Muscle of back (tissue), 13 donors: ENCODE data around the gene AKR1A1. TPM values are rescaled to one million over a fixed set of nuclear protein-coding genes. Genes with fewer than 3 reads are reported as not detected.
"Not testable (repeated sequence)": the region's sequence is repeated elsewhere in the genome, so short reads cannot be mapped to it uniquely, and the experiment has no call there.

Experiments
- DNase-seq, 3 donors: peaks; one replicate each; pipeline versions ENCODE4 v3.0.0 to v3.0.0-alpha.2; 2013
- long read RNA-seq, 9 donors: transcript quantifications; one replicate each; lab custom pipeline, GENCODE V29; 2026
- polyA plus RNA-seq, 10 donors: library from polyadenylated mRNA; unstranded; fragments of 120-200 nt; gene quantifications; one replicate each; pipeline ENCODE4 v1.2.1, GENCODE V29; 2013; ENCODE audit not compliant: insufficient read length in 10 of 10

AKR1A1 gene
- polyA plus RNA-seq: 100 to 1,000 TPM in 2 of 10 donors, 10 to 100 TPM in 8; 75.4 to 111 (median 85.9) TPM
- long read RNA-seq, donor 1, transcript AKR1A1-201 (9 exons, 1,166 nt): major isoform, 15 of 48 reads
- long read RNA-seq, donor 1, transcript AKR1A1-214 (10 exons, 1,360 nt): minor isoform, 7 of 48 reads
- long read RNA-seq, donor 1, partial matches to known transcripts: 16 of 48 reads
- long read RNA-seq, donor 1, other reads (novel, unspliced or antisense): 0 of 48 reads
- long read RNA-seq, donor 2, transcript AKR1A1-214 (10 exons, 1,360 nt): major isoform, 5 of 32 reads
- long read RNA-seq, donor 2, partial matches to known transcripts: 13 of 32 reads
- long read RNA-seq, donor 2, other reads (novel, unspliced or antisense): 0 of 32 reads
- long read RNA-seq, donor 3: 0 reads
- long read RNA-seq, donor 4, transcript AKR1A1-202 (10 exons, 1,818 nt): minor isoform, 5 of 37 reads
- long read RNA-seq, donor 4, transcript AKR1A1-205 (4 exons, 948 nt): minor isoform, 5 of 37 reads
- long read RNA-seq, donor 4, transcript AKR1A1-201 (9 exons, 1,166 nt): major isoform, 7 of 37 reads
- long read RNA-seq, donor 4, partial matches to known transcripts: 17 of 37 reads
- long read RNA-seq, donor 4, other reads (novel, unspliced or antisense): 0 of 37 reads
- long read RNA-seq, donor 5, transcript AKR1A1-202 (10 exons, 1,818 nt): minor isoform, 6 of 44 reads
- long read RNA-seq, donor 5, transcript AKR1A1-201 (9 exons, 1,166 nt): major isoform, 14 of 44 reads
- long read RNA-seq, donor 5, partial matches to known transcripts: 12 of 44 reads
- long read RNA-seq, donor 5, other reads (novel, unspliced or antisense): 0 of 44 reads
- long read RNA-seq, donor 6, transcript AKR1A1-202 (10 exons, 1,818 nt): minor isoform, 7 of 64 reads
- long read RNA-seq, donor 6, transcript AKR1A1-205 (4 exons, 948 nt): minor isoform, 9 of 64 reads
- long read RNA-seq, donor 6, transcript AKR1A1-201 (9 exons, 1,166 nt): major isoform, 19 of 64 reads
- long read RNA-seq, donor 6, transcript AKR1A1-206 (3 exons, 630 nt): minor isoform, 6 of 64 reads
- long read RNA-seq, donor 6, partial matches to known transcripts: 19 of 64 reads
- long read RNA-seq, donor 6, other reads (novel, unspliced or antisense): 0 of 64 reads
- long read RNA-seq, donor 7, transcript AKR1A1-201 (9 exons, 1,166 nt): major isoform, 11 of 45 reads
- long read RNA-seq, donor 7, partial matches to known transcripts: 21 of 45 reads
- long read RNA-seq, donor 7, other reads (novel, unspliced or antisense): 0 of 45 reads
- long read RNA-seq, donor 8, transcript AKR1A1-201 (9 exons, 1,166 nt): major isoform, 10 of 47 reads
- long read RNA-seq, donor 8, transcript AKR1A1-206 (3 exons, 630 nt): minor isoform, 5 of 47 reads
- long read RNA-seq, donor 8, transcript AKR1A1-202 (10 exons, 1,818 nt): minor isoform, 6 of 47 reads
- long read RNA-seq, donor 8, partial matches to known transcripts: 18 of 47 reads
- long read RNA-seq, donor 8, other reads (novel, unspliced or antisense): 0 of 47 reads
- long read RNA-seq, donor 9, partial matches to known transcripts: 0 of 9 reads
- long read RNA-seq, donor 9, other reads (novel, unspliced or antisense): 0 of 9 reads

GRCh38 chr1:45550401-45551351 is at the start of gene AKR1A1:
TSS of gene AKR1A1 (plus strand) at chr1:45550826. CDS start at chr1:45561795, 10,969 bp downstream.
- peak; percentile 88 to 98 (median 93) for DNase-seq

DNA sequence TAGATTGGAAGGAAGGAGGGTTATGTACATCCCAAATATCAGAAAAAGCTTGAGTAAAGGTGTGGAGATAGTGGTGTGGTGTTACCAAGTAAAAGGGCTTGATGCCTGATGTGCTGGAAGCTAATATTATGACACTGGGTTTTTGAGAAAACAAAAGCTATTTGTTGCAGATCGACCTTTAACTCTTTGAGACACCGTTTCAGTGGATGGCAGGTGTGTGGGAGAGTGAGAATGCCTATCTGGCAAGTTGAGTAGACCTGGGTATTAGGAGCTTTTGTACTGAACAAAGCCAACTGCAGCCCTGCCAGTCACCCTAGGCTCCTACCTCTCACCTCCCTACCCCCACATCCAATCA is 49.1 kb upstream of the AKR1A1 start:
- no peak for DNase-seq

GRCh38 chr1:45503462-45504360 is 46.9 kb upstream of the AKR1A1 start:
- DNase-seq: no peak

GRCh38 chr1:45507195-45507594 is 43.4 kb upstream of the AKR1A1 start:
- no peak for DNase-seq

GRCh38 chr1:45507893-45508292 is 42.7 kb upstream of the AKR1A1 start:
- no peak for DNase-seq

DNA sequence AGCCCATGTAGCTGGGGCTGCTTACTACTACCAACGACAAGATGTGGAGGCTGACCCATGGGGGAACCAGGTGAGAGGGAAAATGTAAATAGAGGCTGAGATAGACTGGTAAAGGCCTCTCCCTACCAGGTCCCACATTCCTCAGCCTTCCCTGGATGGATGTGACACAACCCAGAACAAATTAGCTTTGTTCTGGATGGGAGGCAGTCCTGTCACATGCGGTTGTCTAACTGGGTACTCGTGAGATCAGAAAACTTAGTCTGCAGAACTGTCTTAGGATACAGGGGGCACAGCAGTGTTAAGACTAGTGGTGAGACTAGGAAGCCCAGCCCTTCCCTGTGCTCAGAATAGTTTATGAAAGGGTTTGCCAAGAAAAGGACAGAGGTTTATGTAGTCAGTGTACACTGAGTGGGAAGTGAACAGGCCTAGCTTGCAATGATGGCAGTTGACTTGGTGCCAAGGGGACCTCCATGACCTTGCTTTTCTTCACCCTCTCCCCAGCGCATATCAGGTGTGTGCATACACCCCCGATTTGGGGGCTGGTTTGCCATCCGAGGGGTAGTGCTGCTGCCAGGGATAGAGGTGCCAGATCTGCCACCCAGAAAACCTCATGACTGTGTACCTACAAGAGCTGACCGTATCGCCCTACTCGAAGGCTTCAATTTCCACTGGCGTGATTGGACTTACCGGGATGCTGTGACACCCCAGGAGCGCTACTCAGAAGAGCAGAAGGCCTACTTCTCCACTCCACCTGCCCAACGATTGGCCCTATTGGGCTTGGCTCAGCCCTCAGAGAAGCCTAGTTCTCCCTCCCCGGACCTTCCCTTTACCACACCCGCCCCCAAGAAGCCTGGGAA is 42.1 kb upstream of the AKR1A1 start:
- no peak for DNase-seq

GRCh38 chr1:45510036-45510971 is 40.3 kb upstream of the AKR1A1 start:
- no peak for DNase-seq

DNA sequence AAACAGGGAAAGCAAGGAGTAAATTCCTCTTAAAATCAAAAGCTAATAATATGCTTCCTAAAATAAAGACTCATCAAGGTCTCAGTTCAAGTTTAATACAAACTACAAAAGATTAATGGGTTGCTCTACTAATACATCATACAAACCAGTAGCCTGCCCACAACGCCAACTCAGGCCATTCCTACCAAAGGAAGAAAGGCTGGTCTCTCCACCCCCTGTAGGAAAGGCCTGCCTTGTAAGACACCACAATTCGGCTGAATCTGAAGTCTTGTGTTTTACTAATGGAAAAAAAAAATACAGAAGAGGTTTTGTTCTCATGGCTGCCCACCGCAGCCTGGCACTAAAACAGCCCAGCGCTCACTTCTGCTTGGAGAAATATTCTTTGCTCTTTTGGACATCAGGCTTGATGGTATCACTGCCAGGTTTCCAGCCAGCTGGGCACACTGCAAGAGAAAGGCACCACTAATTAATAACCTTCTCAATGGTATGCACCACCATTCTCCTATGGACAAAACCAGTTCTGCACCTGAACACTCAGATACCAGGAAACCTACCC is 39.6 kb upstream of the AKR1A1 start:
- no peak for DNase-seq

GRCh38 chr1:45512641-45513054 is 38.0 kb upstream of the AKR1A1 start:
- DNase-seq: peak; percentile 37 to 67 (median 61)

DNA sequence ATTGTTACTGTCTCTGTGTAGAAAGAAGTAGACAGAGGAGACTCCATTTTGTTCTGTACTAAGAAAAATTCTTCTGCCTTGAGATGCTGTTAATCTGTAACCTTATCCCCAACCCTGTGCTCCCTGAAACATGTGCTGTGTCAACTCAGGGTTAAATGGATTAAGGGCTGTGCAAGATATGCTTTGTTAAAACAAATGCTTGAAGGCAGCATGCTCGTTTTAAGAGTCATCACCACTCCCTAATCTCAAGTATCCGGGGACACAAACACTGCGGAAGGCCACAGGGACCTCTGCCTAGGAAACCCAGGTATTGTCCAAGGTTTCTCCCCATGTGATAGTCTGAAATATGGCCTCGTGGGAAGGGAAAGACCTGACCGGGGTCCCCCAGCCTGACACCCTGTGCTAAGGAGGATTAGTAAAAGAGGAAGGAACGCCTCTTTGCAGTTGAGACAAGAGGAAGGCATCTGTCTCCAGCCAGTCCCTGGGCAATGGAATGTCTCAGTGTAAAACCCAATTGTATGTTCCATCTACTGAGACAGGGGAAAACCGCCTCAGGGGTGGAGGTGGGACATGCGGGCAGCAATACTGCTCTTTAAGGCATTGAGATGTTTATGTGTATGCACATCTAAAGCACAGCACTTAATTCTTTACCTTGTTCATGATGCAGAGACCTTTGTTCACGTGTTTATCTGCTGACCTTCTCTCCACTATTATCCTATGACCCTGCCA is 36.9 kb upstream of the AKR1A1 start:
- DNase-seq: not testable (repeated sequence)

- DNase-seq: no peak
These were observed 34.6 kb upstream of the AKR1A1 start for GRCh38 chr1:45516036-45516435.

DNA sequence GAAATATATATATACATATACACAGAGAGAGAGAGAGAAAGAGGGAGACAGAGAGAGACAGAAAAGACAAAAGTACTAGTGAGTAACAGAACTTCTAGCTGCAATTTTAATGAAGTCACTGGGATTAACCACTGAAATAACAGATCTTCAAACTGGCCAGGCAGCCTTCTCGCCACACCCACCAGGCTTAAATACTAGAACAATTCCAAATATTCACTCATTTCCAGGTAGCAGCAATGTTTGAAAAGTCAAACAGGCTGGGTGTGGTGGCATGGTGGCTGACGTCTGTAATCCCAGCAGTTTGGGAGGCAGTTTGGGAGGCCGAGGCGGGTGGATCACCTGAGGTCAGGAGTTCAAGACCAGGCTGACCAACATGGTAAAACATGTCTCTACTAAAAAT is 34.2 kb upstream of the AKR1A1 start:
- DNase-seq: no peak

GRCh38 chr1:45518366-45518765 is 32.3 kb upstream of the AKR1A1 start:
- not testable (repeated sequence) for DNase-seq

GRCh38 chr1:45518910-45519309 is 31.7 kb upstream of the AKR1A1 start:
- DNase-seq: no peak

DNA sequence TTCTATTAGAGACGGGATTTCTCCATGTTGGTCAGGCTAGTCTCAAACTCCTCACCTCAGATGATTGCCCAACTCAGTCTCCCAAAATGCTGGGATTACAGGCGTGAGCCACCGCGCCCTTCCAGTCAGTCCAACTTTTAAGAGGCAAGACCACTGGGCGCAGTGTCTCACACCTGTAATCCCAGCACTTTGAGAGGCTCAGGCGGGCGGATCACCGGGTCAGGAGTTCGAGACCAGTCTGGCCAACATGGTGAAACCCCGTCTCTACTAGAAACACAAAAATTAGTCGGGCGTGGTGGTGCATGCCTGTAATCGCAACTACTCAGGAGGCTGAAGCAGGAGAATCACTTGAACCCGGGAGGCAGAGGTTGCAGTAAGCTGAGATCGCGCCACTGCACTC is 30.9 kb upstream of the AKR1A1 start:
- not testable (repeated sequence) for DNase-seq
